HG02678 (cell line): Measurements from ENCODE around the gene UBAC1.
"Not testable (repeated sequence)": the region's sequence is repeated elsewhere in the genome, so short reads cannot be mapped to it uniquely, and the experiment has no call there.

Experiments
- ATAC-seq: cut with Tn5 transposase; IDR thresholded peaks from one replicate; pipeline ENCODE4 v1.9.1; 2021; ENCODE audit warnings: mild to moderate bottlenecking, moderate library complexity; ENCODE audit not compliant: unreplicated experiment

The UBAC1 gene

DNA sequence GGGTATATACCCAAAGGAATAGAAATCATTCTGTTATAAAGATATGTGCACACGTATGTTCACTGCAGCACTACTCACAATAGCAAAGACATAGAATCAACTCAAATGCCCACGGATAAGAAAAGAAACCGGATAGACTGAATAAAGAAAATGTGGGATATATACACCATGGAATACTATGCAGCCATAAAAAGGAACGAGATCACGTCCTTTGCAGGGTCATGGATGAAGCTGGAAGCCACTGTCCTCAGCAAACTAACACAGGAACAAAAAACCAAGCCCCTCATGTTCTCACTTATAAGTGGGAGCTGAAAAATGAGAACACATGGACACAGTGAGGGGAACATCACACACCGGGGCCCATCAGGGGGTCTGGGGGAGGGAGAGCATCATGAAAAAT lies 17.6 kb downstream of the UBAC1 start:
- ATAC-seq: not testable (repeated sequence)

GRCh38 chr9:135941288-135941995 lies 19.7 kb downstream of the UBAC1 start:
- no peak for ATAC-seq

- no peak for ATAC-seq
Measured at GRCh38 chr9:135939351-135940265, 21.6 kb downstream of the UBAC1 start.

DNA sequence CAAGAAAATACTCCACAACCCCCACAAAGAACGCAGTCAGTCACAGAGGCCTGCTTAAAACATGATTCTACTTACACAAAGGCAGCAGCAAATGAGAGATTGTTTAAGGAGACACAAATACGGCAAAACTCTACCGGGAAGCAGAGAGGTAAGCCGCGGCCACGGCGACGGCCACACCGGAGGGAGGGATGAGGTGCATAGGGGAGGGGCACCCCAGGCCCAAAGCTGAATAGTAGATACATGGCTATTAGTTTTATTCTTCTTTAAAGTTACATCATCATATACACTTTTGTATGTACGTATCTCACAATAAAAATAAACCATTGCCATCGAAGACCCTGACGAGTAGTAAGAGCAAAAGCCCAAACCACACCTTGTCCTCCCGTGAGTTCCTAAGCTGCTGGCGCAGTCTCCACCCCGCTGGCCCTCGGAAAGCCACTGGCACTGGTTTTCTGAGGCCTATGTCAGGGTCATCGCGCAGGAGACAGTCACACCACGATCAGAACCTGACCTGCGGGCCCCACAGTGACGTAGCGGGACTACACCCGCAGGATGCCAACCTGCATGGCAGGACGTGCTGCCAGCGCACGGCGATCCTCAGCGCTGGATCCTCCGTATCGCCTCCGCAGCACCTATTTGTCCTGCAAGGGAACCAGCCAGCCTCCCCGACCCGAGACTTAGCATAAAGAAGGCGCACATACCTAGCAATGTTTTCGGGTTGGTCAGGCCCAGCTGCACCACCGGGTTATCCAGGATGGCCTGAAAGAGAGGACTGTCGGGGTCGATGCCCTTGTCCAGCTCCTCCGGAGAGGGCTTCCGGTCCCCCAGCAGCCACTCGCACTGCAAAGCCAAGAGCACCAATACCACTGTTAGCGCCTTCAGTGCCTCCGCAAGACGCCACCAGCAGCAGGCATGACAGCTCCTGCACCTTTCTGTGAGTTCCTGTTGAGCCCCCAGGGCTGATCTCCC lies 23.4 kb downstream of the UBAC1 start:
- ATAC-seq: no peak

- no peak for ATAC-seq
Measured at GRCh38 chr9:135933114-135933513, 28.1 kb downstream of the UBAC1 start.

DNA sequence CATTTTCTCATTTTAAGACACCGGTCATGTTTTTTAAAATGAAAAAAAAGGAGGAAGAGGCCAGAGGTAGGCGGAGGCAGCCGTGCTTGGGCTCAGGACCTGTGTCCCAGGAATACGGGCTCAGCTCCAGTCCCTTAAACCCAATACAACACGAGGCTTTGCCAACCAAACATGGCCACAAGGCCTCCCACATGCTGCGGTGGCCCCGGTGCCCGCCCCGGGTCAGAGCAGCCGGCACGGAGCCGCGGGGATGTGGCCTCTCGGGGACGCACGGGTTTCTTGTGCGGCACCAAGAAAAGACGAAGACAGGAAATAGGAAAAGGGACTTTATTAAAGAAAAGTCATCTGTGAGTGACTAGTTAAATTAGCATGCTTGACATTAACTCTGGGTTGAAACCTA lies 28.5 kb downstream of the UBAC1 start:
- ATAC-seq: no peak

- ATAC-seq: no peak
Measured at GRCh38 chr9:135931349-135931820, 29.8 kb downstream of the UBAC1 start.

DNA sequence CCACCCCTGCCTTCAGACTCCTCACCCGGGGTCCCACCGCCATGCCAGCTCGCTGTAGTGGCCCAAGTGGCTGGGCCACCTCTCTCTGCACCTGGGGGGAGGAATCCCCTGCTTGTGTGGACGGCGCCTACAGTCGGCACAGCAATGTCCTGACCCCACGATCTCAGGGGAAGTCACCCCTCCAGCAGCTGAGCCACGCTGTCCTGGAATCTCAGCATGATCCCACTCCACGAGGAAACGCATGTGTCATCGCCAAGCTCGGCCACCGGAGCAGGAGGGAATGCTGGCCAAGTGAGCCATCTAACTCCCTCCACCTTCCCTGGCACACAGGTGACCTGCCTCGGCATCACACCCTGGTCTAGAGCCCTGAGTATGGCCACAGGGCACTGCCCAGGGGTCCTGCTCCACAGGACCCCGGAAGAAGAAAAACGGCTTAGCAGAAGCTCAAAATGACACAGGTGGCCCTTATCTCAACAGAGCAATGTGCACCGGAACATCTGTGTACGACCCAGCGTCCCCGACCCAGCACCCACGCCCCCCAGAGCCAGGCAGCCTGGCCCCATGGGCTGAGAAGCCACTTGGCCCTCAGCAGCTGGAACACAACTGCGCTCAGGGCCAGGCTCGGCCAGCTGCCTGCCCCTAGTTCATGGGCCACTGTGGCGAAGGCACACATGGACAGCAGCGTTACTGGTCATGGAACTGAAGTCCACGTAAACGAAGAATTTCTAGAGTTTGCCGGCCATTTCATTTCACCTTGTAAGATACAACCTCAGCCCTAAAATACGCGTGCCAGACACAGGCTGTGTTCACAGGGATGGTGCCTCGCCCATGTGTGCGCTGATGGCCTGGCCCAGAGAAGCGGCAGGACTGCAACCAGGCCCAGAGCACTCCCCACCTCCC lies 30.5 kb downstream of the UBAC1 start:
- ATAC-seq: no peak

DNA sequence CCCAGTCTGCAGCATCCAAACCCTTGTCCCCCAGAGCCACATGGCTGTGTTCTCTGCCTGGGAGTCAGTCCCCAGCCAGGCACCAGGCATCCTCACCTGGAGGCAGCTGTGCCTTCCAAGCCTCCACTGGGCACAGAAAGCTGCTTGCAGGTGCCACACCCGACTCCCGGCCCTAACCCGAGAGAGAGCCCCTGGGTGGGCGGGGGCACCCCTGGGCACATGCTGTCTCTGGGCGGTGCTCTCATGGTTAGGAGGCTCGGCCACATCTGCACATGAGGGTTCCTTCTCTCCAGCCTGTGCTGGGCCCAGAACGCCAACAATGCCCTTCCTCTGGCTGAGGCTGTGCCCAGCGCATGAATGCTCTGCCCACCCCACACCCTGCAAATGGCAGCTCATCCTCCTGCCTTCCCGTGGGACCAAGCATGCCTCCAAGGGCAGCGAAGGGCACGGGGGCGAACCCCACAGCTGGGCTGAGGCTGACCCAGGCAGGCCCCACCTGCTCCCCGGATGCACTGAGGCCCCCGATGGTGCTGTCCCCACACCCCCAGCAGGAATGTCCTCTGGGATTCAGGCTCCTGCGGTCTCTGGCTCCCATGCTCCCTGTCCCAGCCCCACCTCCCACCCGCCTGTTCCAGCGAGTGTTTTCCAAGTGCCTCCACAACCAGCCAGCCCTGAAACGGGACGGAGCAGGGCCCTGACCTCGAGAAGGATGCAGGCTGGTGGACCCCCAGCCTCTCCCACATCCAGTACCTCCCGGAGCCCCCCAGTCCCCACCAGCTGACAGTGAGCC lies 31.3 kb downstream of the UBAC1 start:
- ATAC-seq: no peak

GRCh38 chr9:135928731-135929655 lies 32.2 kb downstream of the UBAC1 start:
- no peak for ATAC-seq

GRCh38 chr9:135928074-135928730 lies 33.0 kb downstream of the UBAC1 start:
- ATAC-seq: no peak

DNA sequence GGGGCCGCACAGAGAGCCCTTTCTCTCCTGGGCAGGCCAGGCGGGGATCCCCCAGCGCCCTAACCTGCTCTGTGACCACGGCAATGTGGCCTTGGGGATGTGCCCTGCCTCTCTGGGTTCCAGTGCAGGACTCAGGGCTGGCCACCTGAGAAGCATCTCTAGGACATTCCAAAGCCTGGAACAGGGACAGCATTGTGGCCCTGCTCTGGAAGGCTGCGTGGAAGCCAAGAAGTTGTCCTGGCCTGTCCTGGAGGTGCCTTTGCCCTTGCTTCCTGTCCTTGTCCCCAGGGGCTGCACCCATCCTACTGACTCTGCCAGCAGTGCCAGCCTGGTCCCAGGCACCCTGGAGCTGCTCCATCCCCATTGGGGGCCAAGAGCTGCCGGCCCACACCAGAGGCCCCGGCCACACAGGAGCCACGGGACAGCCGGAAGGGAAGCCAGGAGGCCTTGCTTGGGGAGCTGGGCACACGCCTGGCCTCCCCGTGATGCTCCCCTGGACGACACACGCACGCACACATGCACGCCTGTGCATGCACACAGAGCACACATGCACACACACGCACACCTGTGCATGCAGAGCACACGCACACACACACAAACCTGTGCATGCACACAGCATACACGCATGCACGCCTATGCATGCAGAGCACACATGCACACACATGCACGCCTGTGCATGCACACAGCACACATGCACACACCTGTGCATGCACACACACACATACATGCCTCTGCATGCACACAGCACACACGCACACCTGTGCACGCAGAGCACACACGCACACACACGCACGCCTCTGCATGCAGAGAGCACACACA lies 33.8 kb downstream of the UBAC1 start:
- no peak for ATAC-seq

DNA sequence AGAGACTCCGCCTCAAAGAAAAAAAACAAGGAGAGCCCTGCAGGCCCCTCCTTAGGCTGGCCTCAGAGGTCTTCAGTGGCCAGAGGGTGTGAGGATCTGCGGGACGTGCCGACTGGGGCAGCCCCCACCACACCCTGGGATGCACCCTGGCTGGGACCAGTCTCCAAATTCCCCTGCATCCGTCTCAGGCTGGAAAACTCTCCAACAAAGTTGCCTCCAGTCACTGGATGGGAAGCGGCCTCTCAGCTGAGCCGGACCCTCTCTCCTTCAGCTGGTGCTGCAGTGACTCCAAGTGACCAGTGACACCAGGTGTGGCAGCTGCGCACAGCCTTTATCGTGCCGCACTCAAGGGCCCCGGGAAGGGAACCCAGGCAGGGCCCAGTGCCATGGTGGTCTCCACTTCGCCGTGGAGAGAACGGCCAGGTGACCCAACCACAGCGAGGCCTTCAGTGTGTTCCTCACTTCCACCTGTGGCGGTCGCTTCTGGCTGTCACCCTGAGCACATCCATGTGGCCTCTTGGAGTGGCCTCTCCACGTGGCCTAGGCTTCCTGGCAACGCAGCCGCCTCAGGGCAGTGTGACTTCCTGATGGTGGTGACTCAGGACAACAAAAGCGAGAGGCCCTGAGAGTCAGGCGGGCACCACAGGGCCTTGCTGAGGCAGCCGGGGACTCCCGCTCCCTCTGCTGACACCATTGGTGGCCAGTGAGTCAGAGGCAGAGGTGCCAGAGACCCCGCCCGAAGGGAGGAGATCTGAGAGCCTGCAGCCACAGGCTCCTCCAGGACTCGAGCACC lies 34.6 kb downstream of the UBAC1 start:
- no peak for ATAC-seq

- no peak for ATAC-seq
Measured at GRCh38 chr9:135925496-135926133, 35.6 kb downstream of the UBAC1 start.

DNA sequence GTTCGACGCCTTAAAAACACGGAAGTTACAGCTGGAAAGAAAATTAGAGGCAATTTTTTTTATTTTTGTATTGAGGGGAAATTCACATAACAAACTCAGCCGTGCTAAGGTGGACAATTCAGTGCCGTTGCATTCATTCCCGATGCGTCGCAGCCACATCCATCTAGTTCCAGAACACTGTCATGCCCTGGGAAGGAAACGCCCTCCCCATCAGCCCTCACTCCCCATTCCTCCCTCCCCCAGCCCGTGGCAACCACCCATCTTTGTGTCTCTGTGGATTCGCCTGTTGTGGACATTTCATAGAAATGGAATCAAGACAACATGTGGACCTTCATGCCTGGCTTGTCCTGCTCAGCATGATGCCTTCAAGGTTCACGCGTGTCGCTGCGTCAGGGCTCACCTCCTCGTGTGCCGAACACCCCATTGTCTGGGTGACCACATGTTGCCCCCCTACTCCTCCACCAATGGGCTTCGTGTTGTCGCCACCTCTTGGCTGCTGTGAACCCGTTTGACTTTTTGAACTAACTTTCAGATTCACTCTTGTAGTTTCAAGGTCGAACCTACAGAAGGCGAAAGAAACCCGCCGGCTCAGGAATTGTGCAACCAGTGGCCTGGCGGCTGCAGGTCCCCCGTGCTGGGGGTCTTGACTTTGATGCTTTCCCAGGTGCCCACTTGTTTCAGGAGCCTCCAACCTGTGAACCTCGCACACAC lies 36.4 kb downstream of the UBAC1 start:
- no peak for ATAC-seq
